ENCODE results near the gene ITGB1BP1.

DNA sequence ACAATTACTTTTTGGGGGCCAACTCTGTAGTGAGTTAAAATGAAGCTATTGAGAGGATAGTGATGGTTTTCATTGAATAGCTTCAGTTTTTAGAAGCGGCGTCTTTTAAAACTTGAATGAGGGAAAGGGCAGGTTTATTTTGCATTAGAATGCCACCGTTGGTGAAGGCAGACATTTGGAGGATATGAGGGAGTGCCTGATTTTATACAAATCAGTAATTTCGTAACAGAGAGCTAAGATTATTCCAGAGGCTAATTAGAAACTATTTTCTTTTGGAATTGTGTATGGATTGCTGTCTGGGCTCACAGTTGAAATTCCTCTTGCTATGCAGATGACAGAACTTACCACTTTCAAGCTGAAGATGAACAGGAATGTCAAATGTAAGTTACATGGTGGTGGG is 67.6 kb downstream of the ITGB1BP1 start:
- TF ChIP-seq EZH2phosphoT487 (IDR thresholded peaks at IDR 0.05; ENCODE audit: borderline replicate concordance, low read depth, low read length): no peak
- TF ChIP-seq, protein P1, sequence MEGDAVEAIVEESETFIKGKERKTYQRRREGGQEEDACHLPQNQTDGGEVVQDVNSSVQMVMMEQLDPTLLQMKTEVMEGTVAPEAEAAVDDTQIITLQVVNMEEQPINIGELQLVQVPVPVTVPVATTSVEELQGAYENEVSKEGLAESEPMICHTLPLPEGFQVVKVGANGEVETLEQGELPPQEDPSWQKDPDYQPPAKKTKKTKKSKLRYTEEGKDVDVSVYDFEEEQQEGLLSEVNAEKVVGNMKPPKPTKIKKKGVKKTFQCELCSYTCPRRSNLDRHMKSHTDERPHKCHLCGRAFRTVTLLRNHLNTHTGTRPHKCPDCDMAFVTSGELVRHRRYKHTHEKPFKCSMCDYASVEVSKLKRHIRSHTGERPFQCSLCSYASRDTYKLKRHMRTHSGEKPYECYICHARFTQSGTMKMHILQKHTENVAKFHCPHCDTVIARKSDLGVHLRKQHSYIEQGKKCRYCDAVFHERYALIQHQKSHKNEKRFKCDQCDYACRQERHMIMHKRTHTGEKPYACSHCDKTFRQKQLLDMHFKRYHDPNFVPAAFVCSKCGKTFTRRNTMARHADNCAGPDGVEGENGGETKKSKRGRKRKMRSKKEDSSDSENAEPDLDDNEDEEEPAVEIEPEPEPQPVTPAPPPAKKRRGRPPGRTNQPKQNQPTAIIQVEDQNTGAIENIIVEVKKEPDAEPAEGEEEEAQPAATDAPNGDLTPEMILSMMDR (conservative IDR thresholded peaks at IDR 0.05; ENCODE audit: low read length): no peak

Measured in OCI-LY7 (cell line).